HG03354 (cell line): ENCODE results near the gene GDF7.

ENCODE experiments used
- ATAC-seq: cut with Tn5 transposase; IDR thresholded peaks from one replicate; pipeline ENCODE4 v1.9.1; 2021; ENCODE audit warnings: mild to moderate bottlenecking; ENCODE audit not compliant: unreplicated experiment, poor library complexity, severe bottlenecking

Gene GDF7

GRCh38 chr2:20670315-20671035, 3.5 kb downstream of the GDF7 start:
- no peak for ATAC-seq

- no peak for ATAC-seq
Measured at GRCh38 chr2:20671036-20671735, 4.2 kb downstream of the GDF7 start.

GRCh38 chr2:20671736-20672080, 4.8 kb downstream of the GDF7 start:
- no peak for ATAC-seq

GRCh38 chr2:20672201-20672951, 5.4 kb downstream of the GDF7 start:
- ATAC-seq, result no peak

- no peak for ATAC-seq
Measured at GRCh38 chr2:20673686-20674308, 6.9 kb downstream of the GDF7 start.

GRCh38 chr2:20674309-20674965, 7.5 kb downstream of the GDF7 start:
- ATAC-seq, result no peak

- no peak for ATAC-seq
Measured at GRCh38 chr2:20674974-20675679, 8.2 kb downstream of the GDF7 start.

- ATAC-seq, result peak; percentile 81
Measured at GRCh38 chr2:20675701-20676352, 8.9 kb downstream of the GDF7 start.

GRCh38 chr2:20676353-20677215, 9.6 kb downstream of the GDF7 start:
- ATAC-seq, result peak; percentile 30

- ATAC-seq, result peak; percentile 45
Measured at GRCh38 chr2:20677301-20678085, 10.5 kb downstream of the GDF7 start.

GRCh38 chr2:20678086-20678395, 11.1 kb downstream of the GDF7 start:
- no peak for ATAC-seq

GRCh38 chr2:20678780-20679179, 11.8 kb downstream of the GDF7 start:
- ATAC-seq, result no peak

GRCh38 chr2:20680744-20681375, 13.9 kb downstream of the GDF7 start:
- no peak for ATAC-seq

GRCh38 chr2:20682167-20682920, 15.4 kb downstream of the GDF7 start:
- no peak for ATAC-seq

GRCh38 chr2:20684581-20685063, 17.7 kb downstream of the GDF7 start:
- no peak for ATAC-seq

GRCh38 chr2:20687260-20687832, 20.4 kb downstream of the GDF7 start:
- no peak for ATAC-seq
